Left ventricle myocardium superior (tissue), 1 donor: ENCODE data around the gene SLC40A1. TPM values are rescaled to one million over a fixed set of nuclear protein-coding genes. Genes with fewer than 3 reads are reported as not detected.

Experiments
- ATAC-seq: fragments of 200-7000 bp; cut with Tn5 transposase; one replicate; pipeline ENCODE4 v1.9.1; 2020; ENCODE audit warnings: mild to moderate bottlenecking, moderate library complexity
- DNase-seq: peaks from one replicate; pipeline ENCODE4 v3.0.0-alpha.2; 2020
- intact Hi-C: fragments of 100-400 bp; cut with micrococcal nuclease; formaldehyde crosslinking; loops from one replicate; pipeline ENCODE4 v1.11.0; 2022
- long read RNA-seq: library from polyadenylated mRNA; unstranded; transcript quantifications from one replicate; pipeline ENCODE4 v2.0.0, GENCODE V29; 2021
- total RNA-seq: library from RNA; stranded (reverse); fragmentation: NEBNext Ultra II Directional; extraction: Animal tissue kit (Norgen Biotek cat#: 25700); gene quantifications from one replicate; pipeline ENCODE4 v1.2.1, GENCODE V29; 2021
- donor health status: DM: no; HTN: yes; CAD: no; lungs with severe emphysema.

Gene SLC40A1
- total RNA-seq: 57.5 TPM
- long read RNA-seq, transcript SLC40A1-201 (8 exons, 3,442 nt): major isoform, 378 of 405 reads
- long read RNA-seq, partial matches to known transcripts: 6 of 405 reads
- long read RNA-seq, other reads (novel, unspliced or antisense): 21 of 405 reads

- peak; percentile 93 for DNase-seq
- intact Hi-C loops: no loop called here
- ATAC-seq: peak; percentile 99
Measured at GRCh38 chr2:189580658-189581353, at the start of gene SLC40A1. SLC40A1 (minus strand) TSS chr2:189580786; CDS start chr2:189580460, 326 bp downstream.

- intact Hi-C loops: loop anchor here (10.0 kb wide), 1 partner anchor 165 kb away; no protein-coding TSS in a partner anchor
- peak; percentile 47 for ATAC-seq
Measured at GRCh38 chr2:189629531-189630453, 49.2 kb upstream of the SLC40A1 start.

GRCh38 chr2:189628817-189629530 lies 48.4 kb upstream of the SLC40A1 start:
- intact Hi-C loops: no loop called here
- no peak for DNase-seq
- peak; percentile 73 for ATAC-seq

More at GRCh38 chr2:189629531-189630453, 49.2 kb upstream of the SLC40A1 start:
- no peak for DNase-seq

- no peak for ATAC-seq
- intact Hi-C loops: no loop called here
Measured at GRCh38 chr2:189627789-189628188, 47.2 kb upstream of the SLC40A1 start.

GRCh38 chr2:189625636-189626035 lies 45.0 kb upstream of the SLC40A1 start:
- ATAC-seq: no peak
- intact Hi-C loops: no loop called here
- DNase-seq: no peak

More at GRCh38 chr2:189627789-189628188, 47.2 kb upstream of the SLC40A1 start:
- no peak for DNase-seq

GRCh38 chr2:189624648-189625355 lies 44.2 kb upstream of the SLC40A1 start:
- intact Hi-C loops: no loop called here
- DNase-seq (no peak), ATAC-seq (no peak)

GRCh38 chr2:189623049-189623448 lies 42.5 kb upstream of the SLC40A1 start:
- ATAC-seq (no peak), DNase-seq (no peak)
- intact Hi-C loops: no loop called here

GRCh38 chr2:189621781-189622180 lies 41.2 kb upstream of the SLC40A1 start:
- ATAC-seq (no peak), DNase-seq (no peak)
- intact Hi-C loops: no loop called here

GRCh38 chr2:189618197-189618596 lies 37.6 kb upstream of the SLC40A1 start:
- intact Hi-C loops: no loop called here
- ATAC-seq (no peak), DNase-seq (no peak)

GRCh38 chr2:189614585-189614984 lies 34.0 kb upstream of the SLC40A1 start:
- intact Hi-C loops: no loop called here
- DNase-seq (no peak), ATAC-seq (no peak)

GRCh38 chr2:189613650-189614420 lies 33.2 kb upstream of the SLC40A1 start:
- intact Hi-C loops: no loop called here
- ATAC-seq (peak; percentile 93), DNase-seq (peak; percentile 38)

GRCh38 chr2:189613077-189613636 lies 32.6 kb upstream of the SLC40A1 start:
- peak; percentile 98 for ATAC-seq
- DNase-seq: no peak
- intact Hi-C loops: no loop called here

GRCh38 chr2:189610700-189611099 lies 30.1 kb upstream of the SLC40A1 start:
- DNase-seq: no peak
- no peak for ATAC-seq
- intact Hi-C loops: no loop called here

GRCh38 chr2:189609853-189610252 lies 29.3 kb upstream of the SLC40A1 start:
- ATAC-seq: no peak
- DNase-seq: no peak
- intact Hi-C loops: no loop called here

GRCh38 chr2:189609423-189609816 lies 28.8 kb upstream of the SLC40A1 start:
- intact Hi-C loops: no loop called here
- no peak for DNase-seq
- ATAC-seq: no peak

GRCh38 chr2:189608795-189609422 lies 28.3 kb upstream of the SLC40A1 start:
- intact Hi-C loops: no loop called here
- ATAC-seq (no peak), DNase-seq (no peak)

- no peak for ATAC-seq
- no peak for DNase-seq
- intact Hi-C loops: no loop called here
Measured at GRCh38 chr2:189608170-189608569, 27.6 kb upstream of the SLC40A1 start.
